GM12878 (cell line): ENCODE measurements around the gene CALHM4. TPM values are rescaled to one million over a fixed set of nuclear protein-coding genes. Genes with fewer than 3 reads are reported as not detected.
"Not testable (repeated sequence)": the region's sequence is repeated elsewhere in the genome, so short reads cannot be mapped to it uniquely, and the experiment has no call there.

Experiments used
- ATAC-seq: fragments of 200-7000 bp; cut with Tn5 transposase; 3 replicates; pipeline ENCODE4 v1.9.1; 2020; ENCODE audit warnings: mild to moderate bottlenecking, moderate library complexity
- BruUV-seq: library from RNA; stranded (reverse); fragments of 400-500 nt; replicated peaks from 2 replicates; lab custom pipeline; 2021; lab: Mats Ljungman, UMichigan
- CTCF ChIA-PET: fragments of 300-600 bp; sonication (Branson Sonifier 250); formaldehyde crosslinking; extraction: SDS; loops from one replicate; lab custom pipeline; 2021; ENCODE audit warnings: inconsistent platforms; lab: Yijun Ruan, JAX
- POLR2A ChIA-PET: fragments of 350-600 bp; formaldehyde crosslinking; extraction: SDS; loops from one replicate; lab custom pipeline; 2021; ENCODE audit warnings: inconsistent platforms; lab: Charles Lee
- RAD21 ChIA-PET: fragments of 300-600 bp; sonication (Branson Sonifier 250); formaldehyde crosslinking; loops from one replicate; lab custom pipeline; 2023; ENCODE audit warnings: antibody characterized with exemption; ENCODE audit not compliant: unreplicated experiment; lab: Charles Lee
- SMC1A ChIA-PET: fragments of 300-600 bp; sonication (Branson Sonifier 250); formaldehyde crosslinking; loops from one replicate; lab custom pipeline; 2023; ENCODE audit not compliant: unreplicated experiment, uncharacterized antibody; lab: Charles Lee
- DNase-seq: peaks from one replicate; pipeline ENCODE4 v3.0.0-alpha.2; 2011; ENCODE audit warnings: low read depth, low spot score
- FAIRE-seq: peaks from 3 replicates; lab custom pipeline; 2011; peaks lifted over from hg19 to GRCh38; lab: Jason Lieb, UNC
- H2AFZ ChIP-seq: 2 replicates; pipeline ENCODE4 v1.6.0; 2011; ENCODE audit warnings: low read depth, low read length, control low read depth; ENCODE audit not compliant: control insufficient read depth
- H3K27ac ChIP-seq: 2 replicates; pipeline ENCODE4 v1.5.1; 2011; ENCODE audit warnings: control low read depth; ENCODE audit not compliant: control insufficient read depth, insufficient read depth
- H3K27me3 ChIP-seq, 2 experiments: replicated peaks in 1 of 2; 2 replicates each; pipeline versions ENCODE4 v1.6.0 to v1.6.1; 2011; ENCODE audit warnings: low read length in 1 of 2; ENCODE audit not compliant: control insufficient read depth in 2 of 2, insufficient read depth in 2 of 2
- H3K36me3 ChIP-seq, 2 experiments: 2 replicates each; pipeline ENCODE4 v1.5.1; 2011; ENCODE audit warnings: low read length in 1 of 2; ENCODE audit not compliant: control insufficient read depth in 2 of 2, insufficient read depth in 2 of 2
- H3K4me1 ChIP-seq: 2 replicates; pipeline ENCODE4 v1.6.1; 2011; ENCODE audit warnings: mild to moderate bottlenecking, low read length, moderate library complexity, mixed read lengths; ENCODE audit not compliant: control insufficient read depth, insufficient read depth
- H3K4me2 ChIP-seq: 2 replicates; pipeline ENCODE4 v1.6.0; 2011; ENCODE audit warnings: control low read depth; ENCODE audit not compliant: control insufficient read depth, insufficient read depth
- H3K4me3 ChIP-seq: fragments of 200-600 bp; sonication (generic); 2 replicates; pipeline ENCODE4 v1.5.1; 2016
- H3K79me2 ChIP-seq: 2 replicates; pipeline ENCODE4 v1.6.0; 2011; ENCODE audit warnings: low read length; ENCODE audit not compliant: control insufficient read depth, insufficient read depth
- H3K9ac ChIP-seq: 2 replicates; pipeline ENCODE4 v1.8.0; 2011; ENCODE audit warnings: low read length, control low read depth, mixed read lengths; ENCODE audit not compliant: control insufficient read depth, insufficient read depth
- H3K9me3 ChIP-seq: replicated peaks from 3 replicates; pipeline ENCODE4 v1.5.1; 2011; ENCODE audit warnings: mild to moderate bottlenecking, low read length; ENCODE audit not compliant: control insufficient read depth, insufficient read depth
- H4K20me1 ChIP-seq: 2 replicates; pipeline ENCODE4 v1.6.0; 2011; ENCODE audit not compliant: control insufficient read depth, insufficient read depth
- SMAD1 ChIP-seq: fragments of 450-650 bp; IDR thresholded peaks from 2 replicates; pipeline ENCODE4 v1.6.1; 2018; ENCODE audit warnings: mild to moderate bottlenecking, low read depth; ENCODE audit not compliant: partially characterized antibody
- WGBS: methylation state at CpG from one replicate; pipeline ENCODE4 v1.1.6; 2016; ENCODE audit warnings: low lambda C conversion rate; ENCODE audit not compliant: insufficient replicate concordance, insufficient coverage; ENCODE audit errors: missing lambda C conversion rate; 5-methylcytosine and 5-hydroxymethylcytosine counted together
- in situ Hi-C: fragments of 300-500 bp; cut with MboI; formaldehyde crosslinking; loops from 9 replicates; pipeline ENCODE4 v1.14.3; 2018; ENCODE audit warnings: mixed read lengths
- intact Hi-C: fragments of 100-400 bp; cut with micrococcal nuclease; formaldehyde crosslinking; loops from one replicate; pipeline ENCODE4 v1.14.2; 2022; ENCODE audit not compliant: unreplicated experiment
- polyA plus RNA-seq, 11 experiments: library from polyadenylated mRNA; depleted of rRNA in 4 of 11; unstranded in 6 of 11; stranded (reverse) in 5 of 11; fragments of >200 nt; fragmentation: Nextera tagmentation in 4 of 11; fragmentation: Illumina TruSeq in 1 of 11; extraction: Ambion mirVana in 4 of 11; extraction: Trizol in 1 of 11; gene quantifications; 1 replicate in 1 of 11; 2 replicates in 10 of 11; pipeline versions ENCODE4 v1.2.1 to v1.2.3, GENCODE V29; 2011 to 2016; ENCODE audit warnings: inconsistent platforms in 2 of 11, missing spikeins in 2 of 11, low read depth in 1 of 11
- total RNA-seq, 4 experiments: library from RNA; depleted of rRNA in 3 of 4; stranded (reverse); fragments of >200 nt in 3 of 4; fragmentation: Illumina TruSeq in 1 of 4; extraction: Trizol in 1 of 4; gene quantifications; 2 replicates each; pipeline versions ENCODE4 v1.2.1 to v1.2.3, GENCODE V29; 2013 to 2021
- TF ChIP-seq, protein P1 (sequence below): fragments of 450-650 bp; IDR thresholded peaks from 2 replicates; pipeline ENCODE4 v1.6.1; 2016; ENCODE audit warnings: mild to moderate bottlenecking, moderate library complexity, borderline replicate concordance
- TF ChIP-seq, protein P2 (sequence below): IDR thresholded peaks from 2 replicates; pipeline ENCODE4 v1.6.1; 2012; ENCODE audit warnings: mild to moderate bottlenecking, low read depth, low read length
- TF ChIP-seq, protein P3 (sequence below): fragments of 450-650 bp; IDR thresholded peaks from 2 replicates; pipeline ENCODE4 v1.6.1; 2016; ENCODE audit warnings: mild to moderate bottlenecking

CALHM4 gene
- total and polyA plus RNA-seq, 10 of the 15 experiments (the other 5 are each of a cell fraction or from before 2014, with no cell fraction given), result not detected

DNA sequence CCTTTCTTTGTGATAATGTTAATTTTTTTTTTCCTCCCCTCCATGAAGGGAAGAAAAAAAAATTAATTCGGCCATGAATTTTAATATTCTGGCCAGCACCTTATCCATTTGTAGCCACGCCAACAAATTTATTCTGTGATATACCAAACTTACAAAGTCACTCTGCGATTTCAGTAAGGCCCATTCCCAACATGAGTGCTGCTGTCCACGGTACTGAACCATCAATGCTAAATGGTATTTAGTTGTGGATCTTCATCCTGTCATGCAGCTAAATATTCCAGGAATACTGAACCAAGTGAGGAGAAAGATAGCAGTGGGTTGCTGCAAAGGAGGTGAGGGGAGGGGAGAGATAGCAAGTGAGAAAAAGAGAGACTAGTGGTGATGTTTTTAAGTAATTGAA, 43.3 kb downstream of the CALHM4 start:
- intact Hi-C loops (no loop called here), in situ Hi-C loops (no loop called here)
- Histone ChIP-seq H2AFZ (no peak overlapping the region), H3K4me2 (no peak overlapping the region), H3K4me3 (no peak overlapping the region), H3K27me3 (no peaks in the 10 kb centered on the region), H3K79me2 (no peaks in the 10 kb centered on the region), H4K20me1 (no peaks in the 10 kb centered on the region), H3K27ac (no peak overlapping the region), H3K4me1 (no peaks in the 10 kb centered on the region), H3K9me3 (no peaks in the 10 kb centered on the region), H3K36me3 (peaks cover 0 to 6% of the 10 kb centered on the region in 2 experiments; a peak in 1 of 4 replicates), H3K9ac (no peak overlapping the region)
- 95% methylated on average over 4 of the region's 4 CpGs for WGBS
- SMC1A ChIA-PET, result no interaction called here
- POLR2A ChIA-PET, result no interaction called here
- ATAC-seq (no peak), FAIRE-seq (no peak), DNase-seq (no peak)
- RAD21 ChIA-PET, result no interaction called here
- BruUV-seq, result no TSS peak
- CTCF ChIA-PET, result interaction anchor here (0.6 kb wide), 1 partner anchor 754 kb away, joined by 3 read pairs; no protein-coding TSS in a partner anchor
- no peak for TF ChIP-seq SMAD1
- TF ChIP-seq, protein P1, sequence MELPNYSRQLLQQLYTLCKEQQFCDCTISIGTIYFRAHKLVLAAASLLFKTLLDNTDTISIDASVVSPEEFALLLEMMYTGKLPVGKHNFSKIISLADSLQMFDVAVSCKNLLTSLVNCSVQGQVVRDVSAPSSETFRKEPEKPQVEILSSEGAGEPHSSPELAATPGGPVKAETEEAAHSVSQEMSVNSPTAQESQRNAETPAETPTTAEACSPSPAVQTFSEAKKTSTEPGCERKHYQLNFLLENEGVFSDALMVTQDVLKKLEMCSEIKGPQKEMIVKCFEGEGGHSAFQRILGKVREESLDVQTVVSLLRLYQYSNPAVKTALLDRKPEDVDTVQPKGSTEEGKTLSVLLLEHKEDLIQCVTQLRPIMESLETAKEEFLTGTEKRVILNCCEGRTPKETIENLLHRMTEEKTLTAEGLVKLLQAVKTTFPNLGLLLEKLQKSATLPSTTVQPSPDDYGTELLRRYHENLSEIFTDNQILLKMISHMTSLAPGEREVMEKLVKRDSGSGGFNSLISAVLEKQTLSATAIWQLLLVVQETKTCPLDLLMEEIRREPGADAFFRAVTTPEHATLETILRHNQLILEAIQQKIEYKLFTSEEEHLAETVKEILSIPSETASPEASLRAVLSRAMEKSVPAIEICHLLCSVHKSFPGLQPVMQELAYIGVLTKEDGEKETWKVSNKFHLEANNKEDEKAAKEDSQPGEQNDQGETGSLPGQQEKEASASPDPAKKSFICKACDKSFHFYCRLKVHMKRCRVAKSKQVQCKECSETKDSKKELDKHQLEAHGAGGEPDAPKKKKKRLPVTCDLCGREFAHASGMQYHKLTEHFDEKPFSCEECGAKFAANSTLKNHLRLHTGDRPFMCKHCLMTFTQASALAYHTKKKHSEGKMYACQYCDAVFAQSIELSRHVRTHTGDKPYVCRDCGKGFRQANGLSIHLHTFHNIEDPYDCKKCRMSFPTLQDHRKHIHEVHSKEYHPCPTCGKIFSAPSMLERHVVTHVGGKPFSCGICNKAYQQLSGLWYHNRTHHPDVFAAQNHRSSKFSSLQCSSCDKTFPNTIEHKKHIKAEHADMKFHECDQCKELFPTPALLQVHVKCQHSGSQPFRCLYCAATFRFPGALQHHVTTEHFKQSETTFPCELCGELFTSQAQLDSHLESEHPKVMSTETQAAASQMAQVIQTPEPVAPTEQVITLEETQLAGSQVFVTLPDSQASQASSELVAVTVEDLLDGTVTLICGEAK, result no peak
- TF ChIP-seq, protein P2, sequence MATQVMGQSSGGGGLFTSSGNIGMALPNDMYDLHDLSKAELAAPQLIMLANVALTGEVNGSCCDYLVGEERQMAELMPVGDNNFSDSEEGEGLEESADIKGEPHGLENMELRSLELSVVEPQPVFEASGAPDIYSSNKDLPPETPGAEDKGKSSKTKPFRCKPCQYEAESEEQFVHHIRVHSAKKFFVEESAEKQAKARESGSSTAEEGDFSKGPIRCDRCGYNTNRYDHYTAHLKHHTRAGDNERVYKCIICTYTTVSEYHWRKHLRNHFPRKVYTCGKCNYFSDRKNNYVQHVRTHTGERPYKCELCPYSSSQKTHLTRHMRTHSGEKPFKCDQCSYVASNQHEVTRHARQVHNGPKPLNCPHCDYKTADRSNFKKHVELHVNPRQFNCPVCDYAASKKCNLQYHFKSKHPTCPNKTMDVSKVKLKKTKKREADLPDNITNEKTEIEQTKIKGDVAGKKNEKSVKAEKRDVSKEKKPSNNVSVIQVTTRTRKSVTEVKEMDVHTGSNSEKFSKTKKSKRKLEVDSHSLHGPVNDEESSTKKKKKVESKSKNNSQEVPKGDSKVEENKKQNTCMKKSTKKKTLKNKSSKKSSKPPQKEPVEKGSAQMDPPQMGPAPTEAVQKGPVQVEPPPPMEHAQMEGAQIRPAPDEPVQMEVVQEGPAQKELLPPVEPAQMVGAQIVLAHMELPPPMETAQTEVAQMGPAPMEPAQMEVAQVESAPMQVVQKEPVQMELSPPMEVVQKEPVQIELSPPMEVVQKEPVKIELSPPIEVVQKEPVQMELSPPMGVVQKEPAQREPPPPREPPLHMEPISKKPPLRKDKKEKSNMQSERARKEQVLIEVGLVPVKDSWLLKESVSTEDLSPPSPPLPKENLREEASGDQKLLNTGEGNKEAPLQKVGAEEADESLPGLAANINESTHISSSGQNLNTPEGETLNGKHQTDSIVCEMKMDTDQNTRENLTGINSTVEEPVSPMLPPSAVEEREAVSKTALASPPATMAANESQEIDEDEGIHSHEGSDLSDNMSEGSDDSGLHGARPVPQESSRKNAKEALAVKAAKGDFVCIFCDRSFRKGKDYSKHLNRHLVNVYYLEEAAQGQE, result peak; percentile 87
- TF ChIP-seq, protein P3, sequence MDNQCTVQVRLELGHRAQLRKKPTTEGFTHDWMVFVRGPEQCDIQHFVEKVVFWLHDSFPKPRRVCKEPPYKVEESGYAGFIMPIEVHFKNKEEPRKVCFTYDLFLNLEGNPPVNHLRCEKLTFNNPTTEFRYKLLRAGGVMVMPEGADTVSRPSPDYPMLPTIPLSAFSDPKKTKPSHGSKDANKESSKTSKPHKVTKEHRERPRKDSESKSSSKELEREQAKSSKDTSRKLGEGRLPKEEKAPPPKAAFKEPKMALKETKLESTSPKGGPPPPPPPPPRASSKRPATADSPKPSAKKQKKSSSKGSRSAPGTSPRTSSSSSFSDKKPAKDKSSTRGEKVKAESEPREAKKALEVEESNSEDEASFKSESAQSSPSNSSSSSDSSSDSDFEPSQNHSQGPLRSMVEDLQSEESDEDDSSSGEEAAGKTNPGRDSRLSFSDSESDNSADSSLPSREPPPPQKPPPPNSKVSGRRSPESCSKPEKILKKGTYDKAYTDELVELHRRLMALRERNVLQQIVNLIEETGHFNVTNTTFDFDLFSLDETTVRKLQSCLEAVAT, result no peak
- TF ChIP-seq, all 136 proteins: peak for 1

DNA sequence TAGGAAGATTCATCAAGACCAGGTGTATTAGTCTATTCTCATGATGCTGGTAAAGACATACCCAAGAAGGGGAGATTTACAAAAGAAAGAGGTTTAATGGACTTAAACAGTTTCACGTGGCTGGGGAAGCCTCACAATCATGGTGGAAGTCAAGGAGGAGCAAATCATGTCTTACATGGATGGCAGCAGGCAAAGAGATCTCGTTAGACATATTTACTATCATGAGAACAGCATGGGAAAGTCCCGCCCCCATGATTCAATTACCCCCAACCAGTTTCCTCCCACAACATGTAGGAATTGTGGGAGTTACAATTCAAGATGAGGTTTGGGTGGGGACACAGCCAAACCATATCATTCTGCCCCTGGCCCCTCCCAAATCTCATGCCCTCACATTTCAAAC, 50.4 kb downstream of the CALHM4 start:
- 78% methylated on average over 3 of the region's 3 CpGs for WGBS
- SMC1A ChIA-PET, BruUV-seq, intact Hi-C loops, H3K36me3 ChIP-seq, H3K27ac ChIP-seq, in situ Hi-C loops, H3K27me3 ChIP-seq, H2AFZ ChIP-seq, H3K9me3 ChIP-seq, FAIRE-seq, CTCF ChIA-PET, H3K79me2 ChIP-seq, RAD21 ChIA-PET, H3K4me2 ChIP-seq, H3K9ac ChIP-seq, POLR2A ChIA-PET, H3K4me1 ChIP-seq, H3K4me3 ChIP-seq, H4K20me1 ChIP-seq, ATAC-seq, DNase-seq: not testable (repeated sequence)
